ENCODE results near the gene CALM3. TPM values are rescaled to one million over a fixed set of nuclear protein-coding genes. Genes with fewer than 3 reads are reported as not detected.

The CALM3 gene
- total RNA-seq, 1 experiment from 2014 or later = 484 TPM

GRCh38 chr19:46579361-46579879 is 21.7 kb upstream of the CALM3 start:
- Mint-ChIP-seq H3K27ac (ENCODE audit: unreplicated experiment) (no peak overlapping the region), H3K9me3 (ENCODE audit: unreplicated experiment) (no peaks in the 10 kb centered on the region), H3K4me1 (ENCODE audit: low read depth, unreplicated experiment) (no peaks in the 10 kb centered on the region), H3K27me3 (ENCODE audit: insufficient read depth, unreplicated experiment) (no peaks in the 10 kb centered on the region), H3K4me3 (ENCODE audit: unreplicated experiment) (no peak overlapping the region), H3K36me3 (ENCODE audit: insufficient read depth, unreplicated experiment) (no peaks in the 10 kb centered on the region)
- ChIA-PET CTCF (interaction anchor here (0.6 kb wide), 2 partner anchors 37 to 55 kb away, joined by 3 to 4 read pairs; no protein-coding TSS in a partner anchor), POLR2A (no interaction called here)
- H3K9me3 ChIP-seq = no peaks in the 10 kb centered on the region; the same call in 1 of the 2 replicates
- H3K27me3 ChIP-seq (replicated peaks; ENCODE audit: control insufficient read depth, insufficient read depth, low read length) = no peaks in the 10 kb centered on the region
- H3K4me1 ChIP-seq = no peaks in the 10 kb centered on the region
- DNase-seq = no peak
- H3K4me3 ChIP-seq (ENCODE audit: low read depth, low read length) = no peak overlapping the region
- no peak for TF ChIP-seq CTCF (IDR thresholded peaks at IDR 0.05; ENCODE audit: insufficient read depth in 1 of 2, low read depth in 1 of 2, low read length in 1 of 2, severe bottlenecking in 1 of 2, unreplicated experiment in 1 of 2)
- H3K36me3 ChIP-seq (ENCODE audit: control insufficient read depth, insufficient read depth, low read length) = no peaks in the 10 kb centered on the region
- no TSS peak for BruUV-seq (replicated peaks)
- intact Hi-C loops (cut with micrococcal nuclease; ENCODE audit: unreplicated experiment) = no loop called here

- Mint-ChIP-seq H3K27ac (ENCODE audit: unreplicated experiment) (no peak overlapping the region), H3K4me3 (ENCODE audit: unreplicated experiment) (no peak overlapping the region), H3K36me3 (ENCODE audit: insufficient read depth, unreplicated experiment) (no peaks in the 10 kb centered on the region), H3K27me3 (ENCODE audit: insufficient read depth, unreplicated experiment) (no peaks in the 10 kb centered on the region), H3K9me3 (ENCODE audit: unreplicated experiment) (no peaks in the 10 kb centered on the region), H3K4me1 (ENCODE audit: low read depth, unreplicated experiment) (no peaks in the 10 kb centered on the region)
- CTCF ChIA-PET = interaction anchor here (0.6 kb wide), 1 partner anchor 54 kb away, joined by 3 read pairs; no protein-coding TSS in a partner anchor
- no peak for DNase-seq
- intact Hi-C loops (cut with micrococcal nuclease; ENCODE audit: unreplicated experiment) = no loop called here
- Histone ChIP-seq H3K4me1 (no peaks in the 10 kb centered on the region), H3K27me3 (replicated peaks; ENCODE audit: control insufficient read depth, insufficient read depth, low read length) (no peaks in the 10 kb centered on the region), H3K4me3 (ENCODE audit: low read depth, low read length) (no peak overlapping the region), H3K9me3 (no peaks in the 10 kb centered on the region; the same call in 1 of the 2 replicates), H3K36me3 (ENCODE audit: control insufficient read depth, insufficient read depth, low read length) (no peaks in the 10 kb centered on the region)
- TF ChIP-seq CTCF (IDR thresholded peaks at IDR 0.05; ENCODE audit: insufficient read depth in 1 of 2, low read depth in 1 of 2, low read length in 1 of 2, severe bottlenecking in 1 of 2, unreplicated experiment in 1 of 2) = no peak
- no TSS peak for BruUV-seq (replicated peaks)
- POLR2A ChIA-PET = no interaction called here
Measured at GRCh38 chr19:46580247-46580646, 20.9 kb upstream of the CALM3 start.

- intact Hi-C loops (cut with micrococcal nuclease; ENCODE audit: unreplicated experiment) = no loop called here
- Mint-ChIP-seq H3K4me3 (ENCODE audit: unreplicated experiment) (no peak overlapping the region), H3K36me3 (ENCODE audit: insufficient read depth, unreplicated experiment) (no peaks in the 10 kb centered on the region), H3K27me3 (ENCODE audit: insufficient read depth, unreplicated experiment) (no peaks in the 10 kb centered on the region), H3K4me1 (ENCODE audit: low read depth, unreplicated experiment) (peaks cover 7% of the 10 kb centered on the region), H3K9me3 (ENCODE audit: unreplicated experiment) (no peaks in the 10 kb centered on the region), H3K27ac (ENCODE audit: unreplicated experiment) (no peak overlapping the region)
- no peak overlapping the region for H3K4me3 ChIP-seq (ENCODE audit: low read depth, low read length)
- CTCF ChIA-PET = interaction anchor here (0.6 to 0.7 kb wide), 2 partner anchors 249 to 306 kb away, joined by 4 to 5 read pairs; no protein-coding TSS in a partner anchor
- no peaks in the 10 kb centered on the region for H3K27me3 ChIP-seq (replicated peaks; ENCODE audit: control insufficient read depth, insufficient read depth, low read length)
- H3K36me3 ChIP-seq (ENCODE audit: control insufficient read depth, insufficient read depth, low read length) = no peaks in the 10 kb centered on the region
- POLR2A ChIA-PET = interaction anchor here (0.6 kb wide), 1 partner anchor 285 kb away, joined by 3 read pairs; no protein-coding TSS in a partner anchor
- TF ChIP-seq CTCF (IDR thresholded peaks at IDR 0.05; ENCODE audit: insufficient read depth in 1 of 2, low read depth in 1 of 2, low read length in 1 of 2, severe bottlenecking in 1 of 2, unreplicated experiment in 1 of 2) = no peak
- BruUV-seq (replicated peaks) = no TSS peak
- H3K4me1 ChIP-seq = peaks cover 7% of the 10 kb centered on the region; the same call in 1 of the 2 replicates
- H3K9me3 ChIP-seq = no peaks in the 10 kb centered on the region; the same call in 1 of the 2 replicates
- no peak for DNase-seq
Measured at GRCh38 chr19:46585539-46585938, 15.6 kb upstream of the CALM3 start.

Measured in Caco-2 (cell line).